Body of pancreas (tissue), 4 donors: ENCODE results near the gene CLIP4.

Experiments used
- CTCF ChIP-seq, 7 experiments: fragments of 450-650 bp in 4 of 7; fragments of 200-600 bp in 3 of 7; sonication (generic) in 3 of 7; IDR thresholded peaks; one replicate each; pipeline ENCODE4 v1.5.1; 2016 to 2019; ENCODE audit warnings: antibody characterized with exemption in 7 of 7
- POLR2A ChIP-seq, 3 donors: fragments of 450-650 bp; IDR thresholded peaks; one replicate each; pipeline ENCODE4 v1.6.1; 2016; ENCODE audit warnings: antibody characterized with exemption in 3 of 3, mild to moderate bottlenecking in 2 of 3

GRCh38 chr2:29174937-29175336, 59.7 kb downstream of the CLIP4 start:
- no peak for TF ChIP-seq CTCF (IDR thresholded peaks at IDR 0.05)
- TF ChIP-seq POLR2A (IDR thresholded peaks at IDR 0.05), result no peak
